PC-9 (cell line): Measurements from ENCODE around the gene ARHGAP44. TPM values are rescaled to one million over a fixed set of nuclear protein-coding genes. Genes with fewer than 3 reads are reported as not detected.

Experiments
- BruUV-seq: library from RNA; stranded (reverse); fragments of 400-500 nt; replicated peaks from 2 replicates; lab custom pipeline; 2021; lab: Mats Ljungman, UMichigan
- CTCF ChIA-PET: fragments of 300-600 bp; sonication (Branson Sonifier 250); formaldehyde crosslinking; loops from one replicate; lab custom pipeline; 2022; ENCODE audit warnings: antibody characterized with exemption; lab: Charles Lee
- POLR2A ChIA-PET: fragments of 300-600 bp; sonication (Branson Sonifier 250); formaldehyde crosslinking; loops from one replicate; lab custom pipeline; 2022; ENCODE audit warnings: antibody characterized with exemption; ENCODE audit not compliant: unreplicated experiment; lab: Charles Lee
- DNase-seq, 2 experiments: peaks; one replicate each; pipeline versions ENCODE4 v3.0.0 to v3.0.0-alpha.2; 2015 to 2022; ENCODE audit warnings: mixed read lengths in 1 of 2
- H2AFZ ChIP-seq: fragments of 200-600 bp; sonication (generic); 2 replicates; pipeline ENCODE4 v1.8.1; 2017; ENCODE audit warnings: antibody characterized with exemption
- H3F3A ChIP-seq: fragments of 200-600 bp; sonication (generic); 2 replicates; pipeline ENCODE4 v1.8.1; 2017; ENCODE audit warnings: antibody characterized with exemption, mild to moderate bottlenecking, low read depth; ENCODE audit not compliant: insufficient read depth
- H3K27ac ChIP-seq: fragments of 200-600 bp; sonication (generic); 2 replicates; pipeline ENCODE4 v1.6.1; 2016; ENCODE audit warnings: mixed run types
- H3K27me3 ChIP-seq: fragments of 200-600 bp; sonication (generic); 2 replicates; pipeline ENCODE4 v1.6.1; 2016; ENCODE audit warnings: low read depth, mixed run types; ENCODE audit not compliant: insufficient read depth
- H3K36me3 ChIP-seq: fragments of 200-600 bp; sonication (generic); 2 replicates; pipeline ENCODE4 v1.6.1; 2016; ENCODE audit warnings: low read depth, mixed run types
- H3K4me1 ChIP-seq: fragments of 200-600 bp; sonication (generic); replicated peaks from 2 replicates; pipeline ENCODE4 v1.6.1; 2016; ENCODE audit warnings: mixed run types; ENCODE audit not compliant: insufficient read depth
- H3K4me2 ChIP-seq: fragments of 200-600 bp; sonication (generic); 2 replicates; pipeline ENCODE4 v1.6.1; 2017; ENCODE audit warnings: mixed run types
- H3K4me3 ChIP-seq: fragments of 200-600 bp; sonication (generic); 2 replicates; pipeline ENCODE4 v1.6.1; 2016; ENCODE audit warnings: mixed run types
- H3K79me2 ChIP-seq: fragments of 200-600 bp; sonication (generic); 2 replicates; pipeline ENCODE4 v1.6.1; 2017; ENCODE audit warnings: low read depth, mixed run types
- H3K9me2 ChIP-seq: fragments of 200-600 bp; sonication (generic); 2 replicates; pipeline ENCODE4 v1.8.1; 2017; ENCODE audit warnings: mild to moderate bottlenecking; ENCODE audit not compliant: insufficient read depth
- H3K9me3 ChIP-seq: fragments of 200-600 bp; sonication (generic); 2 replicates; pipeline ENCODE4 v1.8.1; 2016; ENCODE audit warnings: low read depth; ENCODE audit not compliant: insufficient read depth
- H4K20me1 ChIP-seq: fragments of 200-600 bp; sonication (generic); 2 replicates; pipeline ENCODE4 v1.8.1; 2017; ENCODE audit not compliant: insufficient read depth
- CTCF ChIP-seq: fragments of 200-600 bp; sonication (generic); conservative IDR thresholded peaks from 2 replicates; pipeline ENCODE4 v1.6.1; 2017; ENCODE audit warnings: mixed run types, antibody characterized with exemption, mild to moderate bottlenecking, moderate library complexity
- EZH2 ChIP-seq: fragments of 200-600 bp; sonication (generic); IDR thresholded peaks from 2 replicates; pipeline ENCODE4 v1.8.0; 2017; ENCODE audit warnings: antibody characterized with exemption, low read depth
- intact Hi-C: fragments of 100-400 bp; cut with micrococcal nuclease; formaldehyde crosslinking; loops from one replicate; pipeline ENCODE4 v1.10.0; 2022; ENCODE audit not compliant: unreplicated experiment
- total RNA-seq: library from RNA; stranded (reverse); gene quantifications from 2 replicates; pipeline ENCODE4 v1.2.3, GENCODE V29; 2021

Gene ARHGAP44
- total RNA-seq, 1 experiment from 2014 or later = not detected

DNA sequence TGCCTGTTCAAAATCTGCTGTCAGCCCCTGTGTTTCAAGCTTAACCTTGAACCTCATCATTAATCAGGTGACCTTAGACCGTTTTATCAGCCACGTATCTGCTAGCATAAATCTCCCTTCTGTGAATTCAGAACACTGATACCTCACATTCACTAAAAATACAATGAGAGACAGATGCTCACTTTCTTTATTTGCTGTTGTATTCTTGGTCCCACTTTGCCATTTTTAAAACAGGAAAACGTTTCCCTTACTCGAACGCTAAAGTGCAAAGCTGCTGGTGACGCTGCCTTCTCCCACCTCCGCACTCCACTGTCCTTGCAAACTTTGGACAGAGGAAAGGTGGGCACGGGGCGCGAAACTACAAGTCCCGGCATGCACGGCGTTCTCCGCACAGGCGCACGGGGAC lies 220 bp upstream of the ARHGAP44 start:
- H3K27me3 ChIP-seq = peaks cover 10% of the 10 kb centered on the region
- DNase-seq = peak in 1 of 2 experiments; percentile 22
- no peak overlapping the region for H3K4me2 ChIP-seq
- no peak overlapping the region for H3K4me3 ChIP-seq
- H3K4me1 ChIP-seq = no peaks in the 10 kb centered on the region
- H3K27ac ChIP-seq = no peak overlapping the region
- CTCF ChIA-PET = no interaction called here
- H4K20me1 ChIP-seq = no peaks in the 10 kb centered on the region
- H3K79me2 ChIP-seq = no peaks in the 10 kb centered on the region
- no peaks in the 10 kb centered on the region for H3K9me2 ChIP-seq
- no peaks in the 10 kb centered on the region for H3K36me3 ChIP-seq
- POLR2A ChIA-PET = no interaction called here
- intact Hi-C loops = no loop called here
- TF ChIP-seq EZH2 (no peak), CTCF (no peak)
- BruUV-seq = no TSS peak
- H2AFZ ChIP-seq = no peak overlapping the region
- no peaks in the 10 kb centered on the region for H3F3A ChIP-seq
- H3K9me3 ChIP-seq = no peaks in the 10 kb centered on the region

- no peaks in the 10 kb centered on the region for H3K4me1 ChIP-seq
- intact Hi-C loops = no loop called here
- H3K4me2 ChIP-seq = no peak overlapping the region
- DNase-seq = no peak
- no peaks in the 10 kb centered on the region for H3K9me3 ChIP-seq
- BruUV-seq = no TSS peak
- no peaks in the 10 kb centered on the region for H3K79me2 ChIP-seq
- no peak overlapping the region for H2AFZ ChIP-seq
- CTCF ChIA-PET = no interaction called here
- no peaks in the 10 kb centered on the region for H4K20me1 ChIP-seq
- no peaks in the 10 kb centered on the region for H3K9me2 ChIP-seq
- no peaks in the 10 kb centered on the region for H3K36me3 ChIP-seq
- TF ChIP-seq CTCF (no peak), EZH2 (no peak)
- H3F3A ChIP-seq = no peaks in the 10 kb centered on the region
- POLR2A ChIA-PET = no interaction called here
- H3K27ac ChIP-seq = no peak overlapping the region
- no peak overlapping the region for H3K4me3 ChIP-seq
- H3K27me3 ChIP-seq = peaks cover 13% of the 10 kb centered on the region
Measured at GRCh38 chr17:12790249-12791106, 1.2 kb downstream of the ARHGAP44 start.

GRCh38 chr17:12794919-12795532 lies 5.7 kb downstream of the ARHGAP44 start:
- TF ChIP-seq CTCF (no peak), EZH2 (no peak)
- no peak for DNase-seq
- Histone ChIP-seq H3K4me2 (no peak overlapping the region), H3K4me1 (no peaks in the 10 kb centered on the region), H3K9me2 (no peaks in the 10 kb centered on the region), H3K79me2 (no peaks in the 10 kb centered on the region), H3K4me3 (no peak overlapping the region), H3K36me3 (no peaks in the 10 kb centered on the region), H2AFZ (no peak overlapping the region), H3K9me3 (no peaks in the 10 kb centered on the region), H3K27ac (no peak overlapping the region), H3K27me3 (peaks cover 13% of the 10 kb centered on the region), H4K20me1 (no peaks in the 10 kb centered on the region), H3F3A (no peaks in the 10 kb centered on the region)
- POLR2A ChIA-PET = no interaction called here
- intact Hi-C loops = no loop called here
- no TSS peak for BruUV-seq
- CTCF ChIA-PET = no interaction called here
